ENCODE results near the gene GON4L. TPM values are rescaled to one million over a fixed set of nuclear protein-coding genes. Genes with fewer than 3 reads are reported as not detected.

GON4L gene
- total and polyA plus RNA-seq, 2 of the 4 experiments (the other 2 are of a cell fraction) = 21.2 to 30.3 TPM

DNA sequence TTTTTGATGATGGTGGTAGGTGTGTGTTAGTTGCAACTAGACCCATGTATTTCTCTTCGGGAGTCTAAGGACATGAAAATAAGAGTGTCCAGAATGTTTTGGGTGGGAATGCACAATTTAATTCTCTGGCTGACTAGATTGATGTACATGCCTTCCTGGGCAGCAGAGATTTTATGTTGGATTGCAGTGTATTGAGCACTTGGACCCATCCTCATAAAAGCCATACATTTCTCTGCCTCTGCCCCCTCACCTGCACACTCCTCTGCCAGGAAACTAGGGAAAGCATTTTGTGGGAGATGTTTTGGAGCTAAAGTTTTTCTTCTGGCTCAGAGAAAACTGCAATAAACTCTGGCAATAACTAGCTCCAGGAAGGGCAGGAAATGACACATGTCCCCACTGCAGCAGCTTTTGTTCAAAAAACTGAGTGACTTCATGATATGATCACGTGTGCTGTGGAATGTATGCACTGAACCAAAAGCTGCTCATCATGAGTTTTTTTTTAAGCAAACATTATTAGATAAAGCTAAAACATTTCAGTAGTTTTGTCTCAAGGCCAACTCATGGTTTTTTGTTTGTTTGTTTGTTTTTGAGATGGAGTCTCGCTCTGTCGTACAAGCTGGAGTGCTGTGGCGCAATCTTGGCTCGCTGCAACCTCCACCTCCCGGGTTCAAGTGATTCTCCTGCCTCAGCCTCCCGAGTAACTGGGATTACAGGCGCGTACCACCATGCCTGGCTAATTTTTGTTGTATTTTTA is 36.6 kb upstream of the GON4L start:
- 75% methylated on average over 8 of the region's 10 CpGs; no CpG with 5 or more reads in 1 of the 2 experiments for WGBS, 2 experiments (ENCODE audit: extremely low coverage in 2 of 2, insufficient read length in 1 of 2)
- dilution Hi-C loops (cut with HindIII; ENCODE audit: low sequenced_read_pairs, unreplicated experiment) = no loop called here
- H2BK5ac ChIP-seq (ENCODE audit: low read depth, low read length, poor library complexity, severe bottlenecking) = peak overlapping the region; percentile 98

More for the DNA sequence above, 36.6 kb upstream of the GON4L start:
- Histone ChIP-seq H4K8ac (ENCODE audit: low read depth in 2 of 2, low read length in 2 of 2) (peak overlapping the region; percentile 78 to 99), H2BK120ac (ENCODE audit: low read depth, low read length) (peak overlapping the region; percentile 91), H3K9ac (ENCODE audit: low read depth, low read length) (peak overlapping the region; percentile 58), H3K9me1 (ENCODE audit: insufficient read depth, low read length) (peaks cover 6% of the 10 kb centered on the region), H3K4me2 (ENCODE audit: low read depth, low read length) (peak overlapping the region; percentile 64), H3K36me3 (ENCODE audit: control insufficient read depth, insufficient read depth, low read length) (peaks cover 14% of the 10 kb centered on the region), H3K79me1 (ENCODE audit: low read depth in 1 of 2, low read length in 2 of 2) (peaks cover 0 to 20% of the 10 kb centered on the region in 2 experiments; a peak in 2 of 4 replicates), H2BK20ac (ENCODE audit: low read depth, low read length) (peak overlapping the region; percentile 86), H3K56ac (ENCODE audit: extremely low read depth, insufficient read depth, low read length) (peak overlapping the region; percentile 91), H2AK9ac (replicated peaks; ENCODE audit: low read depth, low read length, poor library complexity) (peak overlapping the region; percentile 79), H3K4me1 (ENCODE audit: control insufficient read depth, insufficient read depth, low read length) (peaks cover 19% of the 10 kb centered on the region), H2BK15ac (ENCODE audit: low read depth, low read length) (peak overlapping the region; percentile 92), H3K27me3 (ENCODE audit: control insufficient read depth, insufficient read depth, low read length) (no peaks in the 10 kb centered on the region), H3K18ac (ENCODE audit: low read depth, low read length) (peak overlapping the region; percentile 78), H4K5ac (ENCODE audit: low read depth, low read length) (peak overlapping the region; percentile 76; the same call in 1 of the 2 replicates), H4K91ac (ENCODE audit: insufficient read depth, low read depth, low read length) (peak overlapping the region; percentile 95), H3K27ac (ENCODE audit: insufficient read depth, low read length) (peak overlapping the region; percentile 95), H2AK5ac (ENCODE audit: low read depth, low read length) (peak overlapping the region; percentile 93), H3K4me3 (ENCODE audit: insufficient read depth, low read depth, low read length) (no peak overlapping the region), H3K4ac (ENCODE audit: low read depth, low read length) (peak overlapping the region; percentile 100), H3K9me3 (ENCODE audit: control insufficient read depth, insufficient read depth, low read length) (no peaks in the 10 kb centered on the region), H3K14ac (replicated peaks; ENCODE audit: low read depth, low read length) (peak overlapping the region; percentile 90), H2AFZ (replicated peaks; ENCODE audit: low read length, poor library complexity) (no peak overlapping the region), H3K23ac (ENCODE audit: low read depth, low read length) (peak overlapping the region; percentile 94), H4K20me1 (ENCODE audit: insufficient read depth, low read length) (no peaks in the 10 kb centered on the region; the same call in 1 of the 2 replicates)
- intact Hi-C loops (cut with micrococcal nuclease) (no loop called here), in situ Hi-C loops (cut with MboI; ENCODE audit: low sequenced_read_pairs) (no loop called here)
- no TSS peak for BruUV-seq (replicated peaks)
- TF ChIP-seq SMC3 (IDR thresholded peaks at IDR 0.05; ENCODE audit: low read depth, low read length) = no peak
- TF ChIP-seq, protein P1, sequence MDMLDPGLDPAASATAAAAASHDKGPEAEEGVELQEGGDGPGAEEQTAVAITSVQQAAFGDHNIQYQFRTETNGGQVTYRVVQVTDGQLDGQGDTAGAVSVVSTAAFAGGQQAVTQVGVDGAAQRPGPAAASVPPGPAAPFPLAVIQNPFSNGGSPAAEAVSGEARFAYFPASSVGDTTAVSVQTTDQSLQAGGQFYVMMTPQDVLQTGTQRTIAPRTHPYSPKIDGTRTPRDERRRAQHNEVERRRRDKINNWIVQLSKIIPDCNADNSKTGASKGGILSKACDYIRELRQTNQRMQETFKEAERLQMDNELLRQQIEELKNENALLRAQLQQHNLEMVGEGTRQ (IDR thresholded peaks at IDR 0.05; ENCODE audit: low read depth, low read length) = peak; percentile 97
- TF ChIP-seq NFE2L2 (IDR thresholded peaks at IDR 0.05; ENCODE audit: low read depth, low read length) = no peak
- TF ChIP-seq CHD1 (IDR thresholded peaks at IDR 0.05; ENCODE audit: low read depth, low read length) = no peak
- TF ChIP-seq FOS (IDR thresholded peaks at IDR 0.05; ENCODE audit: low read depth, low read length) = 0 out of 2 replicates have a peak, but pooled peaks have one; percentile 9
- TF ChIP-seq BHLHE40 (IDR thresholded peaks at IDR 0.05; ENCODE audit: low read depth, low read length) = peak; percentile 56; the same call in 1 of the 2 replicates
- TF ChIP-seq, protein P2, sequence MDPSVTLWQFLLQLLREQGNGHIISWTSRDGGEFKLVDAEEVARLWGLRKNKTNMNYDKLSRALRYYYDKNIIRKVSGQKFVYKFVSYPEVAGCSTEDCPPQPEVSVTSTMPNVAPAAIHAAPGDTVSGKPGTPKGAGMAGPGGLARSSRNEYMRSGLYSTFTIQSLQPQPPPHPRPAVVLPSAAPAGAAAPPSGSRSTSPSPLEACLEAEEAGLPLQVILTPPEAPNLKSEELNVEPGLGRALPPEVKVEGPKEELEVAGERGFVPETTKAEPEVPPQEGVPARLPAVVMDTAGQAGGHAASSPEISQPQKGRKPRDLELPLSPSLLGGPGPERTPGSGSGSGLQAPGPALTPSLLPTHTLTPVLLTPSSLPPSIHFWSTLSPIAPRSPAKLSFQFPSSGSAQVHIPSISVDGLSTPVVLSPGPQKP (IDR thresholded peaks at IDR 0.05; ENCODE audit: borderline replicate concordance, low read depth, low read length) = no peak
- peak; percentile 51 for TF ChIP-seq CEBPB (IDR thresholded peaks at IDR 0.05; ENCODE audit: low read depth, low read length)
- DNase-seq (peak; percentile 91), ATAC-seq (ENCODE audit: low read depth) (peak; percentile 45)
- CTCF ChIA-PET = interaction anchor here (0.6 to 2.2 kb wide), 4 partner anchors 10 to 33 kb away, joined by 3 to 8 read pairs (median 4); no protein-coding TSS in a partner anchor
- POLR2A ChIA-PET (ENCODE audit: unreplicated experiment) = interaction anchor here (1.0 to 1.2 kb wide), 2 partner anchors 10 to 17 kb away, joined by 3 read pairs; no protein-coding TSS in a partner anchor

All from IMR-90 (cell line).